ENCODE data around the gene UBE2E1.
A peak's percentile ranks its signal among the peaks of the same experiment; 100 is the strongest.
"Not testable (repeated sequence)": the region's sequence is repeated elsewhere in the genome, so short reads cannot be mapped to it uniquely, and the experiment has no call there.

Gene UBE2E1

GRCh38 chr3:23859012-23859743, 53.4 kb downstream of the UBE2E1 start:
- no peak for DNase-seq

- DNase-seq: no peak
Measured at GRCh38 chr3:23859839-23860382, 54.2 kb downstream of the UBE2E1 start.

GRCh38 chr3:23861689-23862088, 55.9 kb downstream of the UBE2E1 start:
- no peak for DNase-seq

GRCh38 chr3:23863060-23863459, 57.3 kb downstream of the UBE2E1 start:
- DNase-seq: no peak

DNA sequence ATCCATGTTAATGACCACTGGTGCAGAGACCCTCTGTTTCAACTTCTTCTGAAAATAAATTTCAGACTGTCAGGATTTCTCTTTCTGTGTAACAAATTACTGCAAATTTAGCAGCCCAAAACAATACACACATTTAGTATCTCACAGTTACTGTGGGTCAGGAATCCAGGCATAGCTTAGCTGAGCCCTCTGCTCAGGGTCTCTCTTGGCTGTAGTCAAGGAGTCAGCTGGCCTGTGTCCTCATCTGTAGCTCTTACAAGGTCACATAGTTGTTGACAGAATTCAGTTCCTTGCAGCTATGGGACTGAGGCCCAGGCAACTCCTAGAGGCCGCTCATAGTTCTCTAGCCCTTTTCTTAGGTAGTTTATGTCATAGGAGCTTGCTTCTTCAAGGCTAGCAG, 59.2 kb downstream of the UBE2E1 start:
- no peak for DNase-seq

- no peak for DNase-seq
Measured at GRCh38 chr3:23865595-23866396, 60.0 kb downstream of the UBE2E1 start.

DNA sequence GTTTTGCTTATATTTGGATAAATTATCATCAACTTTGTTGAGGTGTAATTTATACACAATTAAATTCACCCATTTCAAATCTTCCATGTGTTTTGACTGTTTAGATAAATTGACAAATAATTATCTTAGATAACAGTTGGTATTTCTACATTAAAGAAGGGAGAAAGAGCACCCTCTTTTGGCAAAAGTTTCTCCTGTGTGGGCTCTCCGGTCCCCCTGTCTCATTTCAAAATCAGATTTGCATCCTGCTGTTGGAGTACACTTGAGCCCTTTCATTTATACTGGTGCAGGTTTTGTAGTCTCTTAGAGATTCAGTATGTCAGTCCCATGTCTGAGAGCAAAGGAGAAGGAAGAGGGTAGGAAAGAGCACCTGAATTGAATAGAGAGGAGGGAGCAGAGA, 61.6 kb downstream of the UBE2E1 start:
- peak; percentile 40 for DNase-seq

GRCh38 chr3:23867838-23868237, 62.1 kb downstream of the UBE2E1 start:
- DNase-seq: no peak

DNA sequence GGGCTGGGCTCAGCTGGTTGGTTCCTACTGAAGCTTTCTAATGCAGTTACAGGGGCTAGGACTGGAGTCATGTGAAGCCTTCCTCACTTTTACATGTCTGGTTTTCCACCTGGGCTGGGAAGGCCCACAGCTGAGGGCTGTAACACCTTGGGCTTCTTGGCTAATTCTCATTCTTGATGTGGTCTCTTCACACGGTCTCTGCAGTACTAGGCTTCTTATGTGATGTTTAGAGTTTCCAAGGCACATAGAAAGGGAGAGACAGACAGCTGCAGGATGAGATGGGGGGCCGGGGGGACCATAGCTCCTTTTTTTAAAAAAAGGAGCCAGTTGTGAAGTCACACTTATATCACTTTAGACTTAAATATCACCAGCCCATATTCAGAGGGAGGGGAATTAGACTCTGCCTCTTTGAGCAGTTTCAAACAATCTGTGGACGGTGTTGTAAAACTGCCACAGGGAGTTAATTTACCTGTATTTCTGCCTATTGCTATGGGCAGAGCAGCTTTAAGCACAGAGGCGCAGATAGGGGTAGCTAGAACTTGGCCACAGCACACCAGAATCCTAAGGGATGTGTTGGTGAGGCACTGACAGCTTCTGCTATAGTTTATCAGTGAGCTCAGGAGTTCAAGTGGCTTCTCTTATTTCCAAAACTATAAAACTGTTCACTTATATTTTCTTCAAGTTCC, 64.4 kb downstream of the UBE2E1 start:
- no peak for DNase-seq

DNA sequence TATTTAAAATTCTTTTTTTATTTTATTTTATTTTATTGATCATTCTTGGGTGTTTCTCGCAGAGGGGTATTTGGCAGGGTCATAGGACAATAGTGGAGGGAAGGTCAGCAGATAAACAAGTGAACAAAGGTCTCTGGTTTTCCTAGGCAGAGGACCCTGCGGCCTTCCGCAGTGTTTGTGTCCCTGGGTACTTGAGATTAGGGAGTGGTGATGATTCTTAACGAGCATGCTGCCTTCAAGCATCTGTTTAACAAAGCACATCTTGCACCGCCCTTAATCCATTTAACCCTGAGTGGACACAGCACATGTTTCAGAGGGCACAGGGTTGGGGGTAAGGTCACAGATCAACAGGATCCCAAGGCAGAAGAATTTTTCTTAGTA, 64.9 kb downstream of the UBE2E1 start:
- DNase-seq: not testable (repeated sequence)

DNA sequence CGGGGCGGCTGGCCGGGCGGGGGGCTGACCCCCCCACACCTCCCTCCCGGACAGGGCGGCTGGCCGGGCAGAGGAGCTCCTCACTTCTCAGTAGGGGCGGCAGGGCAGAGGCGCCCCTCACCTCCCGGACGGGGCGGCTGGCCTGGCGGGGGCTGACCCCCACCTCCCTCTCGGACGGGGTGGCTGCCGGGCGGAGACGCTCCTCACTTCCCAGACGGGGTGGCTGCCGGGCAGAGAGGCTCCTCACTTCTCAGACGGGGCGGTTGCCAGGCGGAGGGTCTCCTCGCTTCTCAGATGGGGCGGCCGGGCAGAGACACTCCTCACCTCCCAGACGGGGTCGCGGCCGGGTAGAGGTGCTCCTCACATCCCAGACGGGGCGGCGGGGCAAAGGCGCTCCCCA, 65.6 kb downstream of the UBE2E1 start:
- DNase-seq: not testable (repeated sequence)

DNA sequence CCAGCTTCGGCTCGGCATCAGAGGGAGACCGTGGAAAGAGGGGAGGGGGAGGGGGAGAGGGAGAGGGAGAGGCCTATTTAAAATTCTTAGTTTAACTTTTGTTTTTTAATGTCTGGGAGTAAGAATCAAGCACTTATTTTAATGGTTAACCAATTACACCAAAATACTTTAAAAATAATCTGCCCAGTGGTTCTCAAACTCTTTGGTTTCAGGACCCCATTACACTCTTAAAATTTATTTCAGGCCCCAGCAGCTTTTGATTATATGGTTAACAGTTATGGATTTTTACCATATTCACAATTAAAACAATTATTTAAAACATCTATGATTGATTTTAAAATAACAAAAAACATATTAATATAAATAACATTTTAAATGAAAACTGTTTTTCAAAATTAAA, 66.6 kb downstream of the UBE2E1 start:
- DNase-seq: no peak

GRCh38 chr3:23873941-23874340, 68.2 kb downstream of the UBE2E1 start:
- no peak for DNase-seq

DNA sequence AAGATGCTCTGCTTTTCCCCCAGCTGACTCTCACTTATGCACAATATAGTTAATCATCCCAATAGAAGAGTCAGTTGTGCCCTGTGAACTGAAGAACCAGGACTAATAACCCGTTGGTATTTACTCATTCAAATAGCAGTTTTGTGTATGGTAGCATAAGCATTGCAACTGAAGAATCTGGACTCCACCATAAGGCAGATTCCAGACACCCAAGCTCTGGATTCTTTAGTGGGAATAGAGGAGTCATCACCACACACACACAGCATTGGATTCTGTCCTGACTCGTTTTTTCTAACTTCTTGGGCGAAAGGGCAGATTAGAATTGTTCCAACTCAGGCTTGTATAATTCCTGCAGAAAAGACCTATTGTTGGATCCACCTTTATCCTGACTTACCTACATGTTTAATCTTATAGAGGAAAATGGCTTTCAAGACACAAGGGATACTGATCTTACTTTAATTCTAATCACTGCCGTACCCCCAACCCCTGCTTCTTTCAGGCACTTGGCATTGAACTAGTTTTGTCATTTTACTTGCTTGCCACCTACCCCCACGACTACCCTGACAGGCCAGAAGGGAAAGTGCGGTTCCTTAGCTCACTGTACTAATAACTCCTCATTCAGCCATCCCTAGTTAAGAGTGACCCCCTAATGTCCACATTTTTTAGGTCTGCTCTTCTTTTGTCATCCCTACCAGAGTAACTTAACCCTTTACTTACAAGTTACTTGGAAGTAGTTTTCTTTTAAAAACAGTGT, 68.8 kb downstream of the UBE2E1 start:
- no peak for DNase-seq

GRCh38 chr3:23875113-23875725, 69.5 kb downstream of the UBE2E1 start:
- DNase-seq: no peak

DNA sequence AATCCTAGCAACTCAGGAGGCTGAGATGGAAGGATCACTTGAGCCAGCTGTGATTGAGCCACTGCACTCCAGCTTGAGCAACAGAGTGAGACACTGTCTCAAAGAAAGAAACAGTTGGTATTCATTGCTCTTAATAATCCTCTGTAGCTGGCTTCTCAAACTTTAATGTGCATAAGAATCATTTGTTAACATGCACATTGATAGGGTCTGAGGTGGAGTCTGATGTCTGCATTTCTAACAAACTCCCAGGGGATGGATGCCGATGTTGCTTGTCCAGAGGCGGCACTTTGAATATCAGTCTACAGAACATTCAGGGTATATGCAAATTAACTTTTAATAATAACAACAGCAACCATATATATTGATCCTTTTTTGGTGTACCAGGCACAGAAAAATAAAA, 71.2 kb downstream of the UBE2E1 start:
- DNase-seq: no peak

GRCh38 chr3:23877329-23877980, 71.7 kb downstream of the UBE2E1 start:
- peak; percentile 81 for DNase-seq

DNA sequence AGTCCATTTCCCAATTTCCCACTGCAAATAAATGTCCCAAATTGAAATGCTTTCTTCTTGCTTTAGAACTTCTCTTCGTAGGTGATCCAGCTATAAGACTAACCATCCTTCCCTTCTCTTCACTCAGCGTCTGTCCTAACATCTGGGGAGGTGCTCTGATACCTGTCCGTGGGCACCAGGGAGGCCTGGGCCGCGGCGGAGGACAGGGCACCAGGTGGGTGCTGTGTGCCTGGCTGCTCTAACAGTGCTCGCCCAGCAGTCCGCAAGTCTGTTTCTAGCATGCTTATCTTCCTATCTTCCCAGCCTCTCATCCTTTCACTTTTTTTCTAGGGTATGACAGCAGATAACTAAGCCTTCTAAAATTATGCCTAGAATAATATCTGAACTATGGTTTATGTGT, 73.7 kb downstream of the UBE2E1 start:
- no peak for DNase-seq

DNA sequence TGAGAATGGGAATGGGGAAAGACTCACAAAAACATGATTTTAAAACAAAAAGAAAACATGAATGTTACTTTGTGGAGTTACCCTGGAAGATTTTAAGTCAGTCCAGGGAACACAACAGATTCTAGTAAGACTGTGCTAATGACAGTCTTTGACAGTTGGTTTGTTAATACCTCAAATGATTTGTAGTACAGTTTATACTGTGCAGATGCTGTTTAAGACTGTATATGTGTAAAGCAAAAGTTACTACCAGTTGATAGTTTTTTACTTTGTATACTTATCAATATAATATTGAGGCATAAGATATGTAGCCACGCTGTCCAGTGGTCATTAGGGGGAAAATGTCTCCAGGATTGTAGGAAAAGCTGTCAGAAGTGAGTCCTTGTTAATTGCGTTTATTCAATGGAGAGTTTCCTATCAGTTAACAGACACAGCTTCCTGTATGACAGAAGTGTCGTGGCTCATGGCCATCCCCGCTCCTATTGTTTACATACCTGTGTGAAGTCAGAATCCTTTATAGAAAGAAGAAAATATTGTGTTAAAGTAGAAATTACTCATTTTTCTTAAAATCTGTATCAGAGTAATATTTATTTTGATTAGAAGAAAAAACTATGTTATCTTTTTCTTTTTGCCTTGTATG, 75.1 kb downstream of the UBE2E1 start:
- DNase-seq: no peak

- DNase-seq: peak; percentile 31
Measured at GRCh38 chr3:23881993-23882392, 76.2 kb downstream of the UBE2E1 start.

GRCh38 chr3:23882487-23882918, 76.7 kb downstream of the UBE2E1 start:
- no peak for DNase-seq

Measured in hematopoietic multipotent progenitor cell treated with erythropoietin and hydrocortisone succinate and interleukin-3 and kit ligand, for 6 days (in vitro differentiated cells).